ENCODE results near the gene KIF21A. TPM values are rescaled to one million over a fixed set of nuclear protein-coding genes. Genes with fewer than 3 reads are reported as not detected.

The KIF21A gene
- total RNA-seq, 2 experiments from 2014 or later: 1.1 TPM; not detected in 1

DNA sequence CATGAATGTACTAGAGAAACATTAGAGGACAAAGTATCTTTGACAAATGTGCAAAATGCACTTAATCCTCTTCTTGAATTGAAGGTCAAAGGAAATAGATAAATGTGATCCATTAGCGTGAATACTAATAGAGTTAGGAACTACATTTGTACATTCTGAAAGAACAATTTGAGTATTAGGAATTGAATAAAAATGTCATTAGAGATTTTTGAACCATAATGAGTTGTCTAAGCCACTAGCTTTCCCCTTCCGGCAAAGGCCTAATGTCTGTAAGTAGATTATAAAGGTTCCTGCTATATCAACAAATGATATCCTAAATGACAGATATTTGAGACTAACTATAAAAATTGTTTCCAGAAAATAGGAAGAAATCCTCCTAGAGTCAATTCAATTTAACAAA, 59.8 kb downstream of the KIF21A start:
- intact Hi-C loops (cut with micrococcal nuclease; ENCODE audit: unreplicated experiment): no loop called here
- H3K4me1 ChIP-seq (ENCODE audit: insufficient read depth, low read length, poor library complexity, severe bottlenecking): no peaks in the 10 kb centered on the region
- no peak overlapping the region for H3K27ac ChIP-seq (ENCODE audit: low read depth, low read length, poor library complexity, severe bottlenecking)
- DNase-seq (ENCODE audit: low spot score): no peak
- ChIA-PET CTCF (ENCODE audit: unreplicated experiment) (no interaction called here), POLR2A (no interaction called here)
- H3K79me2 ChIP-seq (ENCODE audit: insufficient read depth, low read depth, low read length): no peaks in the 10 kb centered on the region
- H4K20me1 ChIP-seq (ENCODE audit: insufficient read depth, low read length): no peaks in the 10 kb centered on the region
- BruUV-seq (replicated peaks): no TSS peak
- no peak overlapping the region for H2AFZ ChIP-seq (ENCODE audit: low read length)
- no peaks in the 10 kb centered on the region for H3K9me3 ChIP-seq (ENCODE audit: low read length)
- no peak for TF ChIP-seq CTCF (conservative IDR thresholded peaks at IDR 0.05; ENCODE audit: low read length)
- TF ChIP-seq EZH2phosphoT487 (IDR thresholded peaks at IDR 0.05; ENCODE audit: borderline replicate concordance, low read depth, low read length): no peak
- H3K4me2 ChIP-seq (ENCODE audit: low read length): no peak overlapping the region
- no peak overlapping the region for H3K4me3 ChIP-seq (ENCODE audit: low read depth, low read length, poor library complexity, severe bottlenecking)
- H3K9me2 ChIP-seq (ENCODE audit: insufficient read depth, low read length): no peaks in the 10 kb centered on the region
- H3K36me3 ChIP-seq (ENCODE audit: insufficient read depth, low read length): no peaks in the 10 kb centered on the region

- no peak for DNase-seq (ENCODE audit: low spot score)
- no TSS peak for BruUV-seq (replicated peaks)
- H3K36me3 ChIP-seq (ENCODE audit: insufficient read depth, low read length): no peaks in the 10 kb centered on the region
- no peak overlapping the region for H3K4me3 ChIP-seq (ENCODE audit: low read depth, low read length, poor library complexity, severe bottlenecking)
- no peaks in the 10 kb centered on the region for H3K4me1 ChIP-seq (ENCODE audit: insufficient read depth, low read length, poor library complexity, severe bottlenecking)
- H3K9me2 ChIP-seq (ENCODE audit: insufficient read depth, low read length): no peaks in the 10 kb centered on the region
- intact Hi-C loops (cut with micrococcal nuclease; ENCODE audit: unreplicated experiment): no loop called here
- ChIA-PET CTCF (ENCODE audit: unreplicated experiment) (no interaction called here), POLR2A (no interaction called here)
- H2AFZ ChIP-seq (ENCODE audit: low read length): no peak overlapping the region
- no peaks in the 10 kb centered on the region for H3K9me3 ChIP-seq (ENCODE audit: low read length)
- no peak overlapping the region for H3K27ac ChIP-seq (ENCODE audit: low read depth, low read length, poor library complexity, severe bottlenecking)
- H3K4me2 ChIP-seq (ENCODE audit: low read length): no peak overlapping the region
- H3K79me2 ChIP-seq (ENCODE audit: insufficient read depth, low read depth, low read length): no peaks in the 10 kb centered on the region
- no peaks in the 10 kb centered on the region for H4K20me1 ChIP-seq (ENCODE audit: insufficient read depth, low read length)
- TF ChIP-seq CTCF (conservative IDR thresholded peaks at IDR 0.05; ENCODE audit: low read length) (no peak), EZH2phosphoT487 (IDR thresholded peaks at IDR 0.05; ENCODE audit: borderline replicate concordance, low read depth, low read length) (no peak)
Observed at GRCh38 chr12:39380090-39380489, 62.8 kb downstream of the KIF21A start.

DNA sequence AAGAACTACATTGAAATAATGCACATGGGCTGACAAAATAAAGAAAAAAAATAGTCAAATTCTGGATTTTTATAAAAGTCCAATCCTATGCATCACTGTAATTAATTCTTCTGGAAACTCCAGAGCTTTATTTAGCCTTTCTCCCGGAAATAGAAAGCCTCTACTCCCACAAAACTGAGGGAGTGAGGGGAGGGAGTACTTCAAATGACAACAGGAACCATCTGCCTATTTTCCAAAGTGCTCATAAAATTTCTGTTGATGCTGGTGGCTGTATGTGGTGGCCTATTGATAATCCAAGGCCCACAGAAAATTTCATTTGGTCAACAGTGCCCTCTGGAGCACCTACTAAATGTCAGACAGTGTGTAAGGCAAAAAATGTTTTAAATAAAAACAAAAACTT, 64.6 kb downstream of the KIF21A start:
- H3K27ac ChIP-seq (ENCODE audit: low read depth, low read length, poor library complexity, severe bottlenecking): no peak overlapping the region
- H2AFZ ChIP-seq (ENCODE audit: low read length): no peak overlapping the region
- no peaks in the 10 kb centered on the region for H3K36me3 ChIP-seq (ENCODE audit: insufficient read depth, low read length)
- no peaks in the 10 kb centered on the region for H3K4me1 ChIP-seq (ENCODE audit: insufficient read depth, low read length, poor library complexity, severe bottlenecking)
- no peaks in the 10 kb centered on the region for H3K79me2 ChIP-seq (ENCODE audit: insufficient read depth, low read depth, low read length)
- CTCF ChIA-PET (ENCODE audit: unreplicated experiment): no interaction called here
- H3K9me2 ChIP-seq (ENCODE audit: insufficient read depth, low read length): no peaks in the 10 kb centered on the region
- POLR2A ChIA-PET: interaction anchor here (1.1 kb wide), 1 partner anchor 8 kb away, joined by 3 read pairs; no protein-coding TSS in a partner anchor
- no peaks in the 10 kb centered on the region for H3K9me3 ChIP-seq (ENCODE audit: low read length)
- TF ChIP-seq CTCF (conservative IDR thresholded peaks at IDR 0.05; ENCODE audit: low read length): no peak
- TF ChIP-seq EZH2phosphoT487 (IDR thresholded peaks at IDR 0.05; ENCODE audit: borderline replicate concordance, low read depth, low read length): no peak
- intact Hi-C loops (cut with micrococcal nuclease; ENCODE audit: unreplicated experiment): no loop called here
- DNase-seq (ENCODE audit: low spot score): no peak
- no peak overlapping the region for H3K4me2 ChIP-seq (ENCODE audit: low read length)
- no peaks in the 10 kb centered on the region for H4K20me1 ChIP-seq (ENCODE audit: insufficient read depth, low read length)
- no peak overlapping the region for H3K4me3 ChIP-seq (ENCODE audit: low read depth, low read length, poor library complexity, severe bottlenecking)
- BruUV-seq (replicated peaks): no TSS peak

Data from OCI-LY7 (cell line).